Effector memory CD4-positive, alpha-beta T cell (primary cell): ENCODE data around the gene TNFRSF9.

Experiments
- DNase-seq, 3 donors: peaks; one replicate each; pipeline ENCODE4 v3.0.0-alpha.2; 2020
- H3K27ac ChIP-seq: 2 replicates; pipeline ENCODE4 v1.7.0; 2013; ENCODE audit warnings: mild to moderate bottlenecking, low read length, moderate library complexity; ENCODE audit not compliant: insufficient read depth, poor library complexity, severe bottlenecking
- H3K27me3 ChIP-seq: replicated peaks from 2 replicates; pipeline ENCODE4 v1.7.0; 2013; ENCODE audit warnings: mild to moderate bottlenecking, low read length; ENCODE audit not compliant: insufficient read depth, control insufficient read depth, poor library complexity, severe bottlenecking
- H3K36me3 ChIP-seq: 2 replicates; pipeline ENCODE4 v1.7.0; 2013; ENCODE audit warnings: mild to moderate bottlenecking, low read length, moderate library complexity; ENCODE audit not compliant: control insufficient read depth, insufficient read depth
- H3K4me1 ChIP-seq: 2 replicates; pipeline ENCODE4 v1.7.0; 2013; ENCODE audit warnings: low read length, mild to moderate bottlenecking; ENCODE audit not compliant: control insufficient read depth, insufficient read depth, poor library complexity, severe bottlenecking
- H3K4me3 ChIP-seq: 2 replicates; pipeline ENCODE4 v1.7.0; 2013; ENCODE audit warnings: low read length, low read depth, mild to moderate bottlenecking; ENCODE audit not compliant: insufficient read depth, poor library complexity, severe bottlenecking
- H3K9me3 ChIP-seq: 2 replicates; pipeline ENCODE4 v1.7.0; 2013; ENCODE audit warnings: mild to moderate bottlenecking, low read length, moderate library complexity; ENCODE audit not compliant: control insufficient read depth

The TNFRSF9 gene

DNA sequence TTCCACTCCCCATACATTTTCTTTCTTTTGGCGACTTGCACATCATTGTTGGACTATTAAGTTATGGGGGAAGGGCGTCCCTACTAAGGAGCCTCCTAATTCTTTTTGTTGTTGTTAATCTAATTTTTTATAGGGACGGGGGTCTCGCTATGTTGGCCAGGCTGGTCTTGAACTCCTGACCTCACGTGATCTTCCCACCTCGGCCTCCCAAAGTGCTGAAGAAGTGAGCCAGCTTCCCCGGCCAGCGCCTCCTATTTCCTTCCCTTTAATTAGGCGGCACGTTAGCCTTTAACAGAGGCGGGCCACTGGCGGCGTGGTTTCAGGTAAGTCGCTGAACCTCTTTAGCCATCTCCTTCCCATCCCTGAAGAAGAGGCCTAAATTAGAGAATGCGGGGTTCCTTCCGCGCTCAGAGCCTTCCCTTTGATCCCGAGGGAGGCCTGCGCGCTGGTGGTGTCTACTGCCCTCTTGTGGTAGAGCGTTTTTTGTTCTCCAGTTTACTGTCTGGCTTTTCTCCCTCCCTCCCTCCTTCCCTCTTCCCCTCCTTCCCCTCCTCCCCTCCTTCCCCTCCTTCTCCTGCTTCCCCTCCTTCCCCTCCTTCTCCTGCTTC lies 38.1 kb downstream of the TNFRSF9 start:
- Histone ChIP-seq H3K27me3 (no peaks in the 10 kb centered on the region), H3K9me3 (no peaks in the 10 kb centered on the region), H3K27ac (no peak overlapping the region), H3K4me1 (no peaks in the 10 kb centered on the region), H3K4me3 (peak overlapping the region; percentile 20), H3K36me3 (no peaks in the 10 kb centered on the region)
- peak; percentile 18 to 45 (median 19) for DNase-seq

DNA sequence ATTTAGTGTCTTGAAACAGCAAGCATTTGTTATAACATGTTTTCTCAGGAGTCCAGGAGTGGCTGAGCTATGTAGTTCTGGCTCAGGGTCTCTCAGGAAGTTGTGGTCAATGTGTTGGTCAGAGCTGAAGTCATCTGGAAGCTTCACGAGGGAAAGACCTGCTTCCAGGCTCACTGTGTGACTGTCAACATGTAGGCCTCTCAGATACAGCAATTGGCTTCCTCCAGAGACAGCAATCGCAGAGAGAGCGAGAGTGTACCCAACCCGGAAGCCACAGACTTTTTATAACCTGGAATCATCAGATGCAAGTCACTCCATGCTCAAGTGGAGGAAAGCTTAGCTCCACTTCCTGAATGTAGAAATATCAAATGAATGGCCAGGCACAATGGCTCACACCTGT lies 40.9 kb downstream of the TNFRSF9 start:
- no peaks in the 10 kb centered on the region for H3K36me3 ChIP-seq
- no peak overlapping the region for H3K27ac ChIP-seq
- no peak for DNase-seq
- H3K4me1 ChIP-seq, result no peaks in the 10 kb centered on the region
- no peaks in the 10 kb centered on the region for H3K9me3 ChIP-seq
- H3K27me3 ChIP-seq, result no peaks in the 10 kb centered on the region
- no peak overlapping the region for H3K4me3 ChIP-seq

DNA sequence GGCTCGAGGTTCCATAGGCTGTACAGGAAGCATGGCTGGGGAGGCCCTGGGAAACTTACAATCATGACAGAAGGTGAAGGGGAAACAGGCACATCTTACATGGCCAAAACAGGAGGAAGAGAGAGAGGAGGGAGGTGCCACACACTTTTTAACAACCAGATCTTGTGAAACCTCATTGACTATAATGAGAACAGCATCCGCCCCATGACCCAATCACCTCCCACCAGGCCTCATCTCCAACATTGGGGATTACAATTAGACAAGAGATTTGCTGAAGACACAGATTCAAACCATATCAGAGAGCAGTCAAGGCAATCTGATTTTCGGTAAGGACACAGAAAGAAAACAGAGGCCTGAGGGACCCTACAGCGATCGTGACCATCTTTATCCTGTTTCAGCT lies 41.7 kb downstream of the TNFRSF9 start:
- DNase-seq, result no peak
- no peaks in the 10 kb centered on the region for H3K27me3 ChIP-seq
- no peaks in the 10 kb centered on the region for H3K36me3 ChIP-seq
- H3K27ac ChIP-seq, result no peak overlapping the region
- no peak overlapping the region for H3K4me3 ChIP-seq
- no peaks in the 10 kb centered on the region for H3K9me3 ChIP-seq
- H3K4me1 ChIP-seq, result no peaks in the 10 kb centered on the region

DNA sequence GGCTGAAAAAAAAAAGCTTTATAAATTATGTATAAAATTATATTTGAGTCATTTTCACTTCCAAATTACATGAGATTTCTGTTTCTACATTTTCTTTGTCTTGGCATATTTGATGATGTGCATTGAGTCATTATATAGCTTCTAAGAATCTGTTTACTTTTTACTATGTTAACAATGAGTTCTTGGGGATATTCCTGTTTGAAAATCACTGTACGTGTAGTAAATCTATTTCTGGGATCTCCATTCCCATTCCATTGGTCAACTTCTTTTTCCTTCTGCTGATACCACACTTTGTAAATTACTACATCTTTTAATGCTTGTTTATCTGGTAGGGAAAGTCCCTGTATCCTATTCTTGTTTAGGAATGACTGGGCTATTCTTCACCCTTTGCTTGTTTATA lies 43.6 kb downstream of the TNFRSF9 start:
- Histone ChIP-seq H3K4me1 (no peaks in the 10 kb centered on the region), H3K27ac (no peak overlapping the region), H3K4me3 (no peak overlapping the region), H3K9me3 (no peaks in the 10 kb centered on the region), H3K27me3 (no peaks in the 10 kb centered on the region), H3K36me3 (no peaks in the 10 kb centered on the region)
- no peak for DNase-seq

DNA sequence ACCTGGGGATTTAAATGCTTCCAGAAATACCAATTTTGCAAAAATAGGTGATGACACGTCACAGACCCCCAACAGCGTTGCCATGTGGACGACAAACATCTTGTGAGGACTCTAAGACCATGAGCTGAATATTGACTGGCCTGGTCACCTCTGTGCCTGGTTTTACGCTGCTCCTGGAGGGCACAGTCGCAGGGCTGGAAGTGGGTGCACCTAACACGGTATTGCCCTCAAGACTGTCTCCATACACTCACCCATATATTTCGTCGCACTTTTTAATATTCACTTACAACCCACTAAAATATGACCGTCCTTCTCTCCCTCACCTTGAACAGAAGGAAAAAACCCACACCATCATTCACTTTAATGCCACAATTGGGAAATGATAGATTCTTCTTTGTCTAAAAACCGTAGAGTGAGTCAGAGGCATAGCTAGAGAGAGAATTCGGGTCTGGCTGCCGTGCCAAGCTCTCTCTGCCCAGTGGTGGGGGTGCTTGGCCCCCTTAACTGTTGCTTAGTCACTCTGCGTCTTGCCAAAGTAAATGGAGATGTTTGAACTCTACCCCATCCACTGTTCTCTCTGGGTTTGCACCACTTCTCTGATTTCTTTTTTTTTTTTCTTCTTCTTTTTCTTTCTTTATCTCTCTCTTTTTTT lies 47.0 kb downstream of the TNFRSF9 start:
- Histone ChIP-seq H3K4me3 (no peak overlapping the region), H3K9me3 (no peaks in the 10 kb centered on the region), H3K36me3 (no peaks in the 10 kb centered on the region), H3K27me3 (no peaks in the 10 kb centered on the region), H3K27ac (no peak overlapping the region), H3K4me1 (no peaks in the 10 kb centered on the region)
- no peak for DNase-seq

DNA sequence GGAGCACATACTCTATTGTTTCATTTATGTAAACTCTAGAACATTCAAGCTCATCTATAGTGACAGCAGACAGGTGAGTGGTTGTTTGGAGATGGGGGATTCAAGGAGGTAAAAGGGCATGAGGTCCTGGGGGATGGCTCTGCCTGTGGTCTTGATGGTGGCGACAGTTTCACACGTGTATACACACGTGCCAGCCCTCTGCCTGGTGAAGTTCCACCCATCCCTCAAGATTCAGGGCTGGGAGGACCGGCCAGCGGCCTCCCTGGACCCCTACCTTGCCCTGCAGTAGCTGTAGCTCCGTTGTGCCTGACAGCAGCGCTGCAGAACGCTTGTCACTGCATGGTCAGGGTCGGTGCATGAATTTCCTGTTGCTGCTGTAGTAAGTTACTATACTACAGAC lies 48.8 kb downstream of the TNFRSF9 start:
- DNase-seq, result no peak
- Histone ChIP-seq H3K27ac (no peak overlapping the region), H3K9me3 (no peaks in the 10 kb centered on the region), H3K4me1 (no peaks in the 10 kb centered on the region), H3K36me3 (no peaks in the 10 kb centered on the region), H3K27me3 (no peaks in the 10 kb centered on the region), H3K4me3 (no peak overlapping the region)

DNA sequence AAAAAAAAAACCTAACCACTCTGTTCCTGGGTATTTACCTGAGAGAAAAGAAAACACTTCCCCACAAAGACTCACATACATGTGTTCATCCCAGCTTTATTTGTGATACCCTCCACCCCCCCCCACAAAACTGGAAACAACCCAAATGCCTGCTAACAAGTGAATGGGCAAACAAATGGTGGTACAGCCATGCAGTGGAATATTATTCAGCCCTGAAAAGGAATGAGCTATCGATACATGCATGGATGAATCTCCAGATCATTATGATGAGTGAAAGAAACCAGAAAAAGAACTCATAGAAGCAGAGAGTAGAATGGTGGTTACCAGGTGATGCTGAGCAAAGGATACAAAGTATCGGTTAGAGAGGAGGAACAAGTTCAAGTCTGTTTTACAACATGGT lies 49.8 kb downstream of the TNFRSF9 start:
- H3K36me3 ChIP-seq, result no peaks in the 10 kb centered on the region
- H3K27me3 ChIP-seq, result no peaks in the 10 kb centered on the region
- H3K27ac ChIP-seq, result no peak overlapping the region
- no peak overlapping the region for H3K4me3 ChIP-seq
- DNase-seq, result no peak
- no peaks in the 10 kb centered on the region for H3K4me1 ChIP-seq
- H3K9me3 ChIP-seq, result no peaks in the 10 kb centered on the region

DNA sequence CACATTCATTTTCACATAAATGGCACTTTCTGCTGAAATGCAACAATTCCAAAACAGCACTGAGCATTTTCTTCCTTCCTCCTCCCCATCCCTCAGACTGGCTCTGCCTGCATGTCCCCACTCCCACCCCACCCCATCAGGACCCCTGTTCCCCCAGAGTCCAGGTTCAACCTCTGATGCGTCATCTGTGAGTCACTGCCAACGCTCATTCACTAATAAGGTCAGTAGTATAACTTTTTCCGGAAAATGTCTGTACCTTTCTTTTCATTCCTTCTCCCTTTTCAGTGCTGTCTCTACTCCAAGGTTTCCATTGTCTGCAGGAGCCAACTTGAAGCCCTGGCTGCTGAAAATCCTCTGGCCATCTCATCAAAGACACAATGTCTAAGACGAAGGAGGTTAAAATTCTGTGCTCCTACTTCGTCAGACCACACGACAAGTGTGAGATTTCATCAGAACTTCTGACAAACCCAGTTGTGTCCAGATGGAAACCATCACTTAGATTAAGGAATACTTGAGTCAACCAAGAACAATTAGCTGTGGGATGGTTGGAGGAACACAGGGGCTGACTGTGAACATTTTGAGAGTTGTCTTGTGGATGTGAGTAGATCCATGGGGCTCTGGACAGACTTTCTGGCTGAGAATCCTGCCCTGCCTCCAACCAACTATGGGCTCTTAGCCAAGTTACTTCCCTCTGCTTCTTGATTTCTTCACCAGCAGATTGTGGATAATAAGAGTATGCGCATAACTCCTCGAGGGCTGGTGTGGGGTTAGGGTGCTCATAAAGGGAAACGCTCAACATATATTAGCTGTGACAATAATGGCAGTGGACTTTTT lies 52.2 kb downstream of the TNFRSF9 start:
- Histone ChIP-seq H3K9me3 (no peaks in the 10 kb centered on the region), H3K36me3 (no peaks in the 10 kb centered on the region), H3K27me3 (no peaks in the 10 kb centered on the region), H3K4me3 (no peak overlapping the region), H3K4me1 (no peaks in the 10 kb centered on the region), H3K27ac (no peak overlapping the region)
- no peak for DNase-seq

DNA sequence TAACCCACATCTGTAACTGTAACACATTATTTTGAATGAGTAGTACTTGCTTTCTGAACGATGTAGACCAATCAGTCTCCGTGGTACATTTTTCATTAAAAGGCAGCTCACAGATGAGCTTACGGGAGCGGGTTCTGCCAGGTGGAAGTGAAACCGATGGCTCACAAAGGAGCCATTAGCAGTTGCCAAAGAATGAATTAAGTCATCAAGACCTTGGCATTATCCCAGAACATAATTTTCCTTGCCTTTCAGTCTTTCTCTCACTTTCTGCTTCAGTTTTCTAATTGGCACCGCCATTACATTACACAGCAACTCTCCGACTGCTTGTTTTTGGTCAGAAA lies 54.3 kb downstream of the TNFRSF9 start:
- Histone ChIP-seq H3K27ac (no peak overlapping the region), H3K4me1 (no peaks in the 10 kb centered on the region), H3K36me3 (no peaks in the 10 kb centered on the region), H3K9me3 (no peaks in the 10 kb centered on the region), H3K27me3 (no peaks in the 10 kb centered on the region), H3K4me3 (no peak overlapping the region)
- DNase-seq, result no peak
